WTC11 (cell line): Measurements from ENCODE around the gene ZNRF1. TPM values are rescaled to one million over a fixed set of nuclear protein-coding genes. Genes with fewer than 3 reads are reported as not detected.

Experiments
- ATAC-seq: fragments of 200-7000 bp; cut with Tn5 transposase; 2 replicates; pipeline ENCODE4 v1.10.0; 2021; ENCODE audit warnings: mild to moderate bottlenecking, moderate library complexity
- CTCF ChIA-PET: fragments of 300-600 bp; sonication (Branson Sonifier 250); formaldehyde crosslinking; loops from one replicate; lab custom pipeline; 2021; ENCODE audit warnings: antibody characterized with exemption; lab: Charles Lee
- POLR2A ChIA-PET: fragments of 350-600 bp; sonication (Branson Sonifier 250); formaldehyde crosslinking; loops from one replicate; lab custom pipeline; 2021; ENCODE audit warnings: antibody characterized with exemption; lab: Charles Lee
- DNase-seq: peaks from one replicate; pipeline ENCODE4 v3.0.0; 2021; ENCODE audit warnings: low spot score
- H3K27ac Mint-ChIP-seq: 2 replicates; pipeline ENCODE4 v1.8.0; 2021; ENCODE audit warnings: mixed read lengths
- H3K27me3 Mint-ChIP-seq: 2 replicates; pipeline ENCODE4 v1.8.0; 2021; ENCODE audit warnings: low read depth, mild to moderate bottlenecking, moderate library complexity, mixed read lengths
- H3K36me3 Mint-ChIP-seq: 2 replicates; pipeline ENCODE4 v1.8.0; 2021; ENCODE audit warnings: mixed read lengths
- H3K4me1 Mint-ChIP-seq: 2 replicates; pipeline ENCODE4 v1.8.0; 2022; ENCODE audit warnings: mixed read lengths
- H3K4me3 Mint-ChIP-seq: 2 replicates; pipeline ENCODE4 v1.8.0; 2021; ENCODE audit warnings: mild to moderate bottlenecking, moderate library complexity, mixed read lengths
- H3K9me3 Mint-ChIP-seq: 2 replicates; pipeline ENCODE4 v1.8.0; 2021; ENCODE audit warnings: mixed read lengths
- ARID4B ChIP-seq: sonication (generic); formaldehyde crosslinking; IDR thresholded peaks from 2 replicates; pipeline ENCODE4 v1.8.0; 2023; ENCODE audit warnings: missing genetic modification reagents, mild to moderate bottlenecking, borderline replicate concordance
- ATF1 ChIP-seq: sonication (generic); formaldehyde crosslinking; IDR thresholded peaks from 2 replicates; pipeline ENCODE4 v1.8.1; 2023; ENCODE audit warnings: mild to moderate bottlenecking, moderate library complexity, missing genetic modification reagents
- E2F1 ChIP-seq: sonication (generic); formaldehyde crosslinking; IDR thresholded peaks from 2 replicates; pipeline ENCODE4 v1.8.0; 2022; ENCODE audit warnings: mild to moderate bottlenecking, missing genetic modification reagents
- E2F4 ChIP-seq: sonication (generic); formaldehyde crosslinking; IDR thresholded peaks from 2 replicates; pipeline ENCODE4 v1.8.1; 2022; ENCODE audit warnings: low read depth, mild to moderate bottlenecking, moderate library complexity, missing genetic modification reagents, borderline replicate concordance
- ERG ChIP-seq: fragments of 250-450 bp; sonication (Bioruptor Pico); IDR thresholded peaks from 2 replicates; pipeline ENCODE4 v1.8.0; 2021; ENCODE audit warnings: mild to moderate bottlenecking
- ESRRA ChIP-seq: sonication (generic); formaldehyde crosslinking; IDR thresholded peaks from 2 replicates; pipeline ENCODE4 v1.8.1; 2022; ENCODE audit warnings: mild to moderate bottlenecking, missing genetic modification reagents, borderline replicate concordance
- ETV6 ChIP-seq: sonication (generic); formaldehyde crosslinking; IDR thresholded peaks from 2 replicates; pipeline ENCODE4 v1.8.1; 2022; ENCODE audit warnings: mild to moderate bottlenecking, missing genetic modification reagents
- HMGXB4 ChIP-seq: sonication (generic); formaldehyde crosslinking; IDR thresholded peaks from 2 replicates; pipeline ENCODE4 v1.8.1; 2023; ENCODE audit warnings: mild to moderate bottlenecking, moderate library complexity, missing genetic modification reagents
- NR1H2 ChIP-seq: sonication (generic); formaldehyde crosslinking; IDR thresholded peaks from 2 replicates; pipeline ENCODE4 v1.9.0; 2021; ENCODE audit warnings: mild to moderate bottlenecking, moderate library complexity, missing genetic modification reagents
- SP1 ChIP-seq: sonication (generic); formaldehyde crosslinking; conservative IDR thresholded peaks from 2 replicates; pipeline ENCODE4 v1.8.1; 2022; ENCODE audit warnings: missing genetic modification reagents
- USF1 ChIP-seq: sonication (generic); formaldehyde crosslinking; IDR thresholded peaks from 2 replicates; pipeline ENCODE4 v1.8.0; 2022; ENCODE audit warnings: mild to moderate bottlenecking, missing genetic modification reagents
- ZMAT4 ChIP-seq: fragments of 250-450 bp; sonication (Bioruptor Pico); IDR thresholded peaks from 2 replicates; pipeline ENCODE4 v1.9.0; 2021; ENCODE audit warnings: mild to moderate bottlenecking
- ZNF232 ChIP-seq: sonication (generic); formaldehyde crosslinking; IDR thresholded peaks from 2 replicates; pipeline ENCODE4 v1.8.0; 2022; ENCODE audit warnings: mild to moderate bottlenecking, missing genetic modification reagents
- ZNF263 ChIP-seq: sonication (generic); formaldehyde crosslinking; IDR thresholded peaks from 2 replicates; pipeline ENCODE4 v1.8.1; 2022; ENCODE audit warnings: low read depth, mild to moderate bottlenecking, moderate library complexity, missing genetic modification reagents
- ZNF416 ChIP-seq: fragments of 250-450 bp; sonication (Bioruptor Pico); IDR thresholded peaks from 2 replicates; pipeline ENCODE4 v1.9.0; 2021; ENCODE audit warnings: mild to moderate bottlenecking, inconsistent platforms
- ZNF512 ChIP-seq: sonication (generic); formaldehyde crosslinking; IDR thresholded peaks from 2 replicates; pipeline ENCODE4 v1.8.1; 2022; ENCODE audit warnings: missing genetic modification reagents, borderline replicate concordance
- total RNA-seq: library from RNA; stranded (reverse); gene quantifications from 3 replicates; pipeline ENCODE4 v1.2.3, GENCODE V29; 2021

ZNRF1 gene
- total RNA-seq, 1 experiment from 2014 or later, result 47.6 TPM

DNA sequence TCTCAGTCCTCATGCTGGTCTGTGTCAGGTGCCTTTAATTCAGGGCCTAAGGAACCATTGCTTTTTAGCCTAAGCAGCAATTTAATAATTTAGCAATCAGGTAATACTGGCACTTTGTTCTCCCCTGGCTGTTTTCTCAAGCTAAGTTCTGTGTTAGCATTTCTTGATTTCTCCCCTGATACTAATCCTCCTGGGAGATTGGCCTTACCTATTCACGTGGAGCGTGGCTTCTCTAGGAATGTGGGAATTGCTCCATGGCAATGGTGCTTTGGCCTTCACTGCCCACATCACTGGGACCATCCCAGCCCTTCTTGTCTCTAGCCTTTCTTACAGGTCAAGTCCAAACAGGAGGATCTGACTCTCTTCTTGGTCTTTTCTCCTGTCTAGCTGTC lies 55.7 kb downstream of the ZNRF1 start:
- POLR2A ChIA-PET, result no interaction called here
- Mint-ChIP-seq H3K4me3 (no peak overlapping the region), H3K4me1 (peaks cover 35% of the 10 kb centered on the region), H3K27ac (peak overlapping the region; percentile 68; the same call in 1 of the 2 replicates), H3K9me3 (0 out of 2 replicates have a peak, but pooled peaks cover 5% of the 10 kb centered on the region), H3K27me3 (no peaks in the 10 kb centered on the region), H3K36me3 (0 out of 2 replicates have a peak, but pooled peaks cover 1% of the 10 kb centered on the region)
- no peak for DNase-seq
- ATAC-seq, result no peak
- no peak for TF ChIP-seq USF1 (CRISPR knock-in tag)
- TF ChIP-seq ETV6, result no peak
- TF ChIP-seq E2F1 (CRISPR knock-in tag), result no peak
- TF ChIP-seq ARID4B (CRISPR knock-in tag), result no peak
- TF ChIP-seq ZNF263 (CRISPR knock-in tag), result no peak
- no peak for TF ChIP-seq ZNF416
- no peak for TF ChIP-seq ERG (CRISPR knock-in tag)
- no peak for TF ChIP-seq E2F4 (CRISPR knock-in tag)
- no peak for TF ChIP-seq ESRRA (CRISPR knock-in tag)
- no peak for TF ChIP-seq ZNF512 (CRISPR knock-in tag)
- TF ChIP-seq SP1 (CRISPR knock-in tag), result no peak
- no peak for TF ChIP-seq HMGXB4 (CRISPR knock-in tag)
- TF ChIP-seq NR1H2 (CRISPR knock-in tag), result no peak
- TF ChIP-seq ZNF232 (CRISPR knock-in tag), result no peak
- no peak for TF ChIP-seq ZMAT4 (CRISPR knock-in tag)
- TF ChIP-seq ATF1 (CRISPR knock-in tag), result no peak
- CTCF ChIA-PET, result interaction anchor here (0.6 kb wide), 1 partner anchor 280 kb away, joined by 3 read pairs; the partner anchor contains the start of gene FA2H
